Nephron (organoid): ENCODE data around the gene BHLHE23.
"Not testable (repeated sequence)": the region's sequence is repeated elsewhere in the genome, so short reads cannot be mapped to it uniquely, and the experiment has no call there.

ENCODE experiments used
- H3K27ac Mint-ChIP-seq, 3 experiments: 2 replicates each; pipeline ENCODE4 v1.8.0; 2020; ENCODE audit warnings: mixed read lengths in 3 of 3, mild to moderate bottlenecking in 2 of 3, moderate library complexity in 1 of 3
- H3K27me3 Mint-ChIP-seq: 2 replicates; pipeline ENCODE4 v1.8.0; 2021; ENCODE audit warnings: low read depth, mild to moderate bottlenecking, moderate library complexity, mixed read lengths
- H3K36me3 Mint-ChIP-seq: 2 replicates; pipeline ENCODE4 v1.8.0; 2020; ENCODE audit warnings: low read depth, mixed read lengths
- H3K4me1 Mint-ChIP-seq: 2 replicates; pipeline ENCODE4 v1.8.0; 2020; ENCODE audit warnings: mixed read lengths
- H3K4me3 Mint-ChIP-seq, 3 experiments: 2 replicates each; pipeline ENCODE4 v1.8.0; 2020; ENCODE audit warnings: mild to moderate bottlenecking in 3 of 3, mixed read lengths in 3 of 3, moderate library complexity in 2 of 3
- H3K9me3 Mint-ChIP-seq: 2 replicates; pipeline ENCODE4 v1.8.0; 2020; ENCODE audit warnings: mixed read lengths
- CTCF ChIP-seq, 3 experiments: fragments of 200-600 bp; sonication (generic); IDR thresholded peaks; one replicate each; pipeline ENCODE4 v1.5.0; 2021; ENCODE audit warnings: antibody characterized with exemption in 3 of 3; ENCODE audit not compliant: unreplicated experiment in 3 of 3

The BHLHE23 gene

GRCh38 chr20:62963614-62964397 is 43.0 kb downstream of the BHLHE23 start:
- Mint-ChIP-seq H3K36me3 (no peaks in the 10 kb centered on the region), H3K27me3 (peaks cover 4% of the 10 kb centered on the region), H3K4me3 (no peak overlapping the region), H3K27ac (no peak overlapping the region), H3K4me1 (no peaks in the 10 kb centered on the region), H3K9me3 (no peaks in the 10 kb centered on the region)
- TF ChIP-seq CTCF (IDR thresholded peaks at IDR 0.05; ENCODE audit: unreplicated experiment in 3 of 3), result no peak

- Mint-ChIP-seq H3K9me3 (no peaks in the 10 kb centered on the region), H3K27me3 (peaks cover 5% of the 10 kb centered on the region), H3K36me3 (no peaks in the 10 kb centered on the region), H3K4me3 (no peak overlapping the region), H3K4me1 (no peaks in the 10 kb centered on the region), H3K27ac (no peak overlapping the region)
- no peak for TF ChIP-seq CTCF (IDR thresholded peaks at IDR 0.05; ENCODE audit: unreplicated experiment in 3 of 3)
These were observed 43.7 kb downstream of the BHLHE23 start for GRCh38 chr20:62962891-62963613.

- no peak for TF ChIP-seq CTCF (IDR thresholded peaks at IDR 0.05; ENCODE audit: unreplicated experiment in 3 of 3)
- Mint-ChIP-seq H3K9me3 (no peaks in the 10 kb centered on the region), H3K27me3 (peaks cover 7% of the 10 kb centered on the region), H3K36me3 (no peaks in the 10 kb centered on the region), H3K4me3 (no peak overlapping the region), H3K27ac (no peak overlapping the region), H3K4me1 (no peaks in the 10 kb centered on the region)
These were observed 44.4 kb downstream of the BHLHE23 start for GRCh38 chr20:62962221-62962879.

GRCh38 chr20:62961799-62962198 is 45.0 kb downstream of the BHLHE23 start:
- Mint-ChIP-seq H3K27ac (no peak overlapping the region), H3K4me1 (no peaks in the 10 kb centered on the region), H3K36me3 (no peaks in the 10 kb centered on the region), H3K9me3 (no peaks in the 10 kb centered on the region), H3K27me3 (peaks cover 7% of the 10 kb centered on the region), H3K4me3 (no peak overlapping the region)
- no peak for TF ChIP-seq CTCF (IDR thresholded peaks at IDR 0.05; ENCODE audit: unreplicated experiment in 3 of 3)

GRCh38 chr20:62961310-62961783 is 45.4 kb downstream of the BHLHE23 start:
- Mint-ChIP-seq H3K9me3 (no peaks in the 10 kb centered on the region), H3K4me3 (no peak overlapping the region), H3K27ac (no peak overlapping the region), H3K4me1 (no peaks in the 10 kb centered on the region), H3K36me3 (no peaks in the 10 kb centered on the region), H3K27me3 (peaks cover 7% of the 10 kb centered on the region)
- no peak for TF ChIP-seq CTCF (IDR thresholded peaks at IDR 0.05; ENCODE audit: unreplicated experiment in 3 of 3)

- not testable (repeated sequence) for H3K4me1 Mint-ChIP-seq, H3K27me3 Mint-ChIP-seq, H3K36me3 Mint-ChIP-seq, H3K9me3 Mint-ChIP-seq, H3K4me3 Mint-ChIP-seq, H3K27ac Mint-ChIP-seq
These were observed 46.1 kb downstream of the BHLHE23 start for GRCh38 chr20:62960446-62961309.
